Measurements from ENCODE around the gene CHST11.
"Not testable (repeated sequence)": the region's sequence is repeated elsewhere in the genome, so short reads cannot be mapped to it uniquely, and the experiment has no call there.

CHST11 gene

GRCh38 chr12:104555648-104556047 lies 98.9 kb downstream of the CHST11 start:
- DNase-seq (ENCODE audit: low read depth in 3 of 3, low spot score in 1 of 3) = no peak

GRCh38 chr12:104557488-104558195 lies 100.9 kb downstream of the CHST11 start:
- DNase-seq (ENCODE audit: low read depth in 3 of 3, low spot score in 1 of 3) = no peak

- no peak for DNase-seq (ENCODE audit: low read depth in 3 of 3, low spot score in 1 of 3)
These were observed 104.1 kb downstream of the CHST11 start for GRCh38 chr12:104560881-104561280.

- no peak for DNase-seq (ENCODE audit: low read depth in 3 of 3, low spot score in 1 of 3)
These were observed 106.0 kb downstream of the CHST11 start for GRCh38 chr12:104562763-104563162.

GRCh38 chr12:104564662-104565061 lies 107.9 kb downstream of the CHST11 start:
- DNase-seq (ENCODE audit: low read depth in 3 of 3, low spot score in 1 of 3) = not testable (repeated sequence)

- DNase-seq (ENCODE audit: low read depth in 3 of 3, low spot score in 1 of 3) = no peak
These were observed 109.0 kb downstream of the CHST11 start for GRCh38 chr12:104565606-104566243.

GRCh38 chr12:104566244-104566993 lies 109.7 kb downstream of the CHST11 start:
- DNase-seq (ENCODE audit: low read depth in 3 of 3, low spot score in 1 of 3) = no peak

GRCh38 chr12:104567832-104568486 lies 111.2 kb downstream of the CHST11 start:
- DNase-seq (ENCODE audit: low read depth in 3 of 3, low spot score in 1 of 3) = no peak

GRCh38 chr12:104568487-104568868 lies 111.7 kb downstream of the CHST11 start:
- DNase-seq (ENCODE audit: low read depth in 3 of 3, low spot score in 1 of 3) = no peak

GRCh38 chr12:104568935-104569334 lies 112.2 kb downstream of the CHST11 start:
- no peak for DNase-seq (ENCODE audit: low read depth in 3 of 3, low spot score in 1 of 3)

- DNase-seq (ENCODE audit: low read depth in 3 of 3, low spot score in 1 of 3) = no peak
These were observed 112.8 kb downstream of the CHST11 start for GRCh38 chr12:104569346-104570173.

GRCh38 chr12:104570174-104570907 lies 113.6 kb downstream of the CHST11 start:
- DNase-seq (ENCODE audit: low read depth in 3 of 3, low spot score in 1 of 3) = no peak

- DNase-seq (ENCODE audit: low read depth in 3 of 3, low spot score in 1 of 3) = no peak
These were observed 114.6 kb downstream of the CHST11 start for GRCh38 chr12:104571328-104571727.

- not testable (repeated sequence) for DNase-seq (ENCODE audit: low read depth in 3 of 3, low spot score in 1 of 3)
These were observed 117.6 kb downstream of the CHST11 start for GRCh38 chr12:104574353-104574752.

GRCh38 chr12:104574758-104575157 lies 118.0 kb downstream of the CHST11 start:
- not testable (repeated sequence) for DNase-seq (ENCODE audit: low read depth in 3 of 3, low spot score in 1 of 3)

- no peak for DNase-seq (ENCODE audit: low read depth in 3 of 3, low spot score in 1 of 3)
These were observed 118.9 kb downstream of the CHST11 start for GRCh38 chr12:104575442-104576186.

- DNase-seq (ENCODE audit: low read depth in 3 of 3, low spot score in 1 of 3) = no peak
These were observed 119.5 kb downstream of the CHST11 start for GRCh38 chr12:104576187-104576778.

GRCh38 chr12:104576980-104577580 lies 120.3 kb downstream of the CHST11 start:
- DNase-seq (ENCODE audit: low read depth in 3 of 3, low spot score in 1 of 3) = no peak

Data from stimulated activated CD4-positive, alpha-beta T cell treated with anti-CD3 and anti-CD28 coated beads, TNF-alpha, amount 100 ng/mL, for 1 hour (primary cell).